Spleen (tissue), 13 donors: ENCODE measurements around the gene GJD2. TPM values are rescaled to one million over a fixed set of nuclear protein-coding genes. Genes with fewer than 3 reads are reported as not detected.

Source experiments
- DNase-seq: peaks from one replicate; pipeline ENCODE4 v3.0.0-alpha.2; 2020
- H3K27ac ChIP-seq, 8 donors: fragments of 200-600 bp; sonication (generic) in 7 of 8; 1 replicate in 4 of 8; 2 replicates in 4 of 8; pipeline versions ENCODE4 v1.5.0 to v1.8.0; 2016 to 2021; ENCODE audit warnings: inconsistent platforms in 4 of 8, mild to moderate bottlenecking in 4 of 8, moderate library complexity in 1 of 8
- H3K27me3 ChIP-seq, 7 donors: fragments of 200-600 bp; sonication (generic) in 6 of 7; replicated peaks in 1 of 7; 1 replicate in 4 of 7; 2 replicates in 3 of 7; pipeline versions ENCODE4 v1.5.0 to v1.8.0; 2016 to 2021; ENCODE audit warnings: inconsistent platforms in 3 of 7, mild to moderate bottlenecking in 1 of 7
- H3K36me3 ChIP-seq, 6 donors: fragments of 200-600 bp; sonication (generic) in 5 of 6; 1 replicate in 4 of 6; 2 replicates in 2 of 6; pipeline versions ENCODE4 v1.5.0 to v1.8.0; 2016 to 2021; ENCODE audit warnings: inconsistent platforms in 2 of 6
- H3K4me1 ChIP-seq, 6 donors: fragments of 200-600 bp; sonication (generic) in 5 of 6; 1 replicate in 3 of 6; 2 replicates in 3 of 6; pipeline versions ENCODE4 v1.5.0 to v1.8.0; 2016 to 2021; ENCODE audit warnings: inconsistent platforms in 3 of 6
- H3K4me3 ChIP-seq, 8 donors: fragments of 200-600 bp; sonication (generic) in 7 of 8; 1 replicate in 4 of 8; 2 replicates in 4 of 8; pipeline versions ENCODE4 v1.5.0 to v1.8.0; 2016 to 2021; ENCODE audit warnings: inconsistent platforms in 4 of 8, mild to moderate bottlenecking in 4 of 8, moderate library complexity in 2 of 8
- H3K9me3 ChIP-seq, 8 donors: fragments of 200-600 bp; sonication (generic) in 7 of 8; 1 replicate in 4 of 8; 2 replicates in 4 of 8; pipeline versions ENCODE4 v1.5.0 to v1.8.0; 2016 to 2021; ENCODE audit warnings: inconsistent platforms in 4 of 8
- CTCF ChIP-seq, 11 experiments: fragments of 200-600 bp in 7 of 11; fragments of 450-650 bp in 4 of 11; sonication (generic) in 4 of 11; IDR thresholded peaks in 8 of 11; conservative IDR thresholded peaks in 3 of 11; 1 replicate in 7 of 11; 2 replicates in 4 of 11; pipeline versions ENCODE4 v1.4.0 to v1.8.0; 2016 to 2021; ENCODE audit warnings: antibody characterized with exemption in 11 of 11, inconsistent platforms in 4 of 11, mild to moderate bottlenecking in 1 of 11
- POLR2A ChIP-seq, 3 donors: fragments of 450-650 bp; IDR thresholded peaks; one replicate each; pipeline ENCODE4 v1.5.1; 2017; ENCODE audit warnings: antibody characterized with exemption in 3 of 3, mild to moderate bottlenecking in 1 of 3
- POLR2AphosphoS5 ChIP-seq, 3 donors: sonication (generic); formaldehyde crosslinking; IDR thresholded peaks; one replicate each; pipeline ENCODE4 v1.5.1; 2017; ENCODE audit warnings: antibody characterized with exemption in 3 of 3
- WGBS, 5 donors: extraction: QIAGEN DNeasy Blood & Tissue Kit in 3 of 5; methylation state at CpG; one replicate each; pipeline versions ENCODE4 v1.1.5 to v1.1.7; 2013 to 2018; 5-methylcytosine and 5-hydroxymethylcytosine counted together
- intact Hi-C: fragments of 100-400 bp; cut with DNase I; formaldehyde crosslinking; loops from one replicate; pipeline ENCODE4 v1.15.0; 2023; ENCODE audit warnings: low total_unique reads
- long read RNA-seq, 2 donors: transcript quantifications; one replicate each; lab custom pipeline, GENCODE V29; 2026
- polyA plus RNA-seq, 3 donors: library from polyadenylated mRNA; stranded (reverse); fragments of 200-250 nt; gene quantifications; one replicate each; pipeline ENCODE4 v1.2.1, GENCODE V29; 2013
- total RNA-seq, 7 donors: library from RNA; depleted of rRNA in 3 of 7; stranded (reverse); fragments of >200 nt in 3 of 7; fragmentation: NEBNext Ultra II Directional in 4 of 7; extraction: Animal tissue kit (Norgen Biotek cat#: 25700) in 4 of 7; gene quantifications; one replicate each; pipeline versions ENCODE4 v1.1.0 to v1.2.1, GENCODE V29; 2016 to 2021
- donor health status: healthy with polysubstance abuse.
- donor health status: DM: no; HTN: no; CAD: no; lungs with moderate emphysema.
- donor health status: DM: no; HTN: no; CAD: no.
- donor health status: Bipolar disorder and iron deficiency.
- donor health status: healthy.
- donor health status: DM: no; HTN: no; CAD: no.
- donor health status: DM: yes; HTN: yes; CAD: no.

Gene GJD2
- total RNA-seq (not detected), polyA plus RNA-seq (under 1 TPM in 1 of 3 donors, not detected in 2; 0.02 TPM)
- long read RNA-seq, donor 1: 0 reads
- long read RNA-seq, donor 2, partial matches to known transcripts: 0 of 1 reads
- long read RNA-seq, donor 2, other reads (novel, unspliced or antisense): 0 of 1 reads

GRCh38 chr15:34754674-34755418 is at the start of gene GJD2:
Gene GJD2, minus strand, starts transcription at chr15:34754998. Its CDS starts 510 bp downstream, at chr15:34754488.
- 1 to 11% (median 3%) methylated on average over 55 to 81 of the region's 81 CpGs for WGBS, 5 donors
- Histone ChIP-seq H3K27me3 (peaks cover 3 to 80% (median 35%) of the 10 kb centered on the region in 7 donors), H3K4me1 (peaks cover 0 to 13% (median 9%) of the 10 kb centered on the region in 6 donors), H3K36me3 (no peaks in the 10 kb centered on the region), H3K9me3 (no peaks in the 10 kb centered on the region), H3K27ac (no peak within 1 kb of the TSS), H3K4me3 (peak within 1 kb of the TSS in 7 of 8 donors; percentile 11 to 54 (median 18))
- intact Hi-C loops: no loop called here
- DNase-seq: no peak
- TF ChIP-seq CTCF (IDR thresholded peaks at IDR 0.05 in 8 of 11, conservative IDR thresholded peaks at IDR 0.05 in 3 of 11): no peak
- TF ChIP-seq POLR2A (IDR thresholded peaks at IDR 0.05): no peak
- no peak for TF ChIP-seq POLR2AphosphoS5 (IDR thresholded peaks at IDR 0.05)

- Histone ChIP-seq H3K4me1 (peaks cover 0 to 7% (median 0%) of the 10 kb centered on the region in 6 donors), H3K36me3 (no peaks in the 10 kb centered on the region), H3K9me3 (peaks cover 0 to 14% (median 0%) of the 10 kb centered on the region in 8 donors), H3K4me3 (no peak overlapping the region), H3K27me3 (peaks cover 0 to 21% (median 0%) of the 10 kb centered on the region in 7 donors), H3K27ac (no peak overlapping the region)
- 75 to 88% (median 80%) methylated on average over 2 of the region's 2 CpGs for WGBS, 5 donors
- intact Hi-C loops: no loop called here
- no peak for TF ChIP-seq CTCF (IDR thresholded peaks at IDR 0.05 in 8 of 11, conservative IDR thresholded peaks at IDR 0.05 in 3 of 11)
- TF ChIP-seq POLR2AphosphoS5 (IDR thresholded peaks at IDR 0.05): no peak
- no peak for TF ChIP-seq POLR2A (IDR thresholded peaks at IDR 0.05)
- DNase-seq: no peak
Observed at GRCh38 chr15:34804113-34804512, 49.3 kb upstream of the GJD2 start.

- H3K9me3 ChIP-seq: peaks cover 0 to 13% (median 0%) of the 10 kb centered on the region in 8 donors
- TF ChIP-seq POLR2AphosphoS5 (IDR thresholded peaks at IDR 0.05) (no peak), POLR2A (IDR thresholded peaks at IDR 0.05) (no peak), CTCF (IDR thresholded peaks at IDR 0.05 in 8 of 11, conservative IDR thresholded peaks at IDR 0.05 in 3 of 11) (no peak)
- no peak overlapping the region for H3K4me3 ChIP-seq
- H3K27ac ChIP-seq: no peak overlapping the region
- peaks cover 0 to 8% (median 0%) of the 10 kb centered on the region in 6 donors for H3K4me1 ChIP-seq
- DNase-seq: no peak
- H3K27me3 ChIP-seq: peaks cover 0 to 26% (median 0%) of the 10 kb centered on the region in 7 donors
- intact Hi-C loops: no loop called here
- 90 to 95% (median 93%) methylated on average over 7 of the region's 7 CpGs for WGBS, 5 donors
- H3K36me3 ChIP-seq: no peaks in the 10 kb centered on the region
Observed at GRCh38 chr15:34802803-34803750, 48.3 kb upstream of the GJD2 start.
